ENCODE data around the gene ABCF1. TPM values are rescaled to one million over a fixed set of nuclear protein-coding genes. Genes with fewer than 3 reads are reported as not detected.

Gene ABCF1
- total RNA-seq, 1 experiment from 2014 or later, result 53.3 TPM

DNA sequence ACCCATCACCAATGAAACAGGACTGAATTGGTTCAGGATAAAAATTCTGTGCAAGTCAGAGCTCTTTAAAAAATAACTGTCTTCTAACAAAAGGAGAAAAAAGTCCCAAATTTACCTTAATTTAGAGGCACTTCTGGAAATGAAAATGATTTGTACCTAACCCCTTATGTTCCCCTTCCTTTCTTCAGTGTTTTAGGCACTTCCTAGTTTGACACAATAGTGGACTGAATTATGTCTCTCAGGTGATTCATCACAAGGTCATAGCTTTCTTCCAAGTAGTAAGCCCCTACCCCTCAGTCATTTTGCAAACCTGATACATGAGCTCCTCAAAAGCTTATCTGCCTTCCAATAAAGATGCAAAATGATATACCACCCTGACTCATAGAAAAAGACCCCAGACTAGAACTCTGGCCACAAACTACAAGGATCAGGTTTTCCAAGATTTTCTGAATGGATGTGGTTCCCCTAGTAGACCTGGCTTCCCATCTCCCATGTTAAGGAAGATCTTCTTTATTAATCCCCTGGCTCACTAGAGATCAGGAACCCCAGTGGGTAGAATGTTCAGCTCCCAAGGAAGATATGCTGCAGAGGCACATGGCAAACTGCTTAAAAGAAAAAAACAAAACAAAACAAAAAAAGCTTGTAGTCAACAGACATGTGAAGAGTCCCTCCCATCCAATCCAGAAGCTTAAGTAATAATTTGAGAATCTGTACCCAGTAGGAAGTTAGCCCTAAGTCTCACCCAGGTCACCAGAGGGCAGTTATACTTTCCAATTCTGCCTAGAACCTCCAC lies 42.2 kb downstream of the ABCF1 start:
- H3K27ac ChIP-seq (ENCODE audit: low read depth, low read length), result peak overlapping the region; percentile 2; the same call in 1 of the 2 replicates
- POLR2A ChIA-PET, result interaction anchor here (0.8 to 3.5 kb wide), 14 partner anchors 10 to 131 kb away, joined by 3 to 28 read pairs (median 4); partner anchors contain the start of genes ABCF1, GNL1, IER3 and MDC1
- CTCF ChIA-PET, result interaction anchor here (0.9 to 3.6 kb wide), 6 partner anchors 16 to 132 kb away, joined by 3 to 26 read pairs (median 6); partner anchors contain the start of gene DHX16

DNA sequence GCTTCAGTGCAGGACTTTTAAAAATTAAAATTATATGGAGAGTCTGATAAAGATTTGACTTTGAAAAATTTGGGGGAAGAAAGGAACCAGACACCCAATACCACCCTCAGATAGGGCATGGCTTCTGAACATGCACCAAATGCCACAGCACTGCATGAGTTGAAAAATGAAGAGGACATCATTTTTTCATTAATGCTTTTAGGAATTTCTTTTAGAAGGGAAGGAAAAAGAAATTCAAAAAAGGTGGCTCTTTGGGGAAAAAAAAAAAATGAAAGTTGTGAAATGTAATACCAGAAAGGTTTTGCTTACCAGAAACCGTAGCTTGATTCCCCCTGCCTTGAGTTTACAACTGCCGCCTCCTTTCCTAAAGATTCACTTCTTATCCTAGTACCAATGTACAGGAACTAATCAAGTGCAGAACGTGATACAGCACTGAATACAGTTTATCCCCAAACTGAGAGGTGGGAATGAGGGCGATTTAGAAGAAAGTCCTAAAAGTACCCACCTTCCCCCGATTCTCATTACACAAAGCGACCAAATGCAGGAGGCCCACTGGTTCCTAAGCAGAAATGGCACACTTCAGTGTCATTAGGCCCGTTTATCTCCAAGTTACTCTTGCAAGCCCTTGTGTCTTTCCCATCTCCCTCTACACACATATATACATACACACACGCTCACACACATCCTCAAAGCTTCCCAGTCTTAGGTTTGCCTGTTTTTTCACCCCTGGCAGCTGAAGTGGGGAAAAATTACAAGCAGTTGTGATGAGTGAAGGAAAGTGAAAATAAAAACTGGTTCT lies 43.0 kb downstream of the ABCF1 start:
- Histone ChIP-seq H2AFZ (ENCODE audit: low read depth, low read length, poor library complexity, severe bottlenecking) (no peak overlapping the region), H3K36me3 (ENCODE audit: control insufficient read depth in 1 of 2, insufficient read depth in 2 of 2, low read length in 2 of 2) (peaks cover 13 to 36% of the 10 kb centered on the region in 2 experiments), H4K20me1 (ENCODE audit: insufficient read depth) (no peaks in the 10 kb centered on the region; the same call in 1 of the 2 replicates), H3K4me1 (ENCODE audit: control insufficient read depth in 1 of 2, insufficient read depth in 2 of 2, low read length in 2 of 2) (peaks cover 10 to 37% of the 10 kb centered on the region in 2 experiments), H3K27me3 (ENCODE audit: insufficient read depth, low read length) (no peaks in the 10 kb centered on the region), H3K27ac (ENCODE audit: low read depth, low read length) (peak overlapping the region; percentile 87), H3K4me2 (ENCODE audit: low read length) (peak overlapping the region; percentile 87; the same call in 1 of the 2 replicates), H3K9ac (ENCODE audit: low read length) (peak overlapping the region; percentile 6; the same call in 1 of the 2 replicates), H3K79me2 (ENCODE audit: insufficient read depth, low read length) (peaks cover 79% of the 10 kb centered on the region), H3K4me3 (replicated peaks in 1 of 2; ENCODE audit: low read depth in 1 of 2, low read length in 2 of 2) (peak overlapping the region in 1 of 2 experiments; percentile 15; a peak in 2 of 4 replicates), H3K9me2 (ENCODE audit: insufficient read depth) (no peaks in the 10 kb centered on the region), H3K9me3 (ENCODE audit: control insufficient read depth in 1 of 2, insufficient read depth in 1 of 2, low read depth in 1 of 2, low read length in 2 of 2) (no peaks in the 10 kb centered on the region)
- RAD21 ChIA-PET (ENCODE audit: low non-redundant PET in 1 of 2, low total read pairs in 2 of 2, uncharacterized antibody in 2 of 2, unreplicated experiment in 2 of 2), result interaction anchor here in 1 of 2 experiments (0.7 to 1.0 kb wide), 2 partner anchors 18 to 117 kb away, joined by 3 read pairs; no protein-coding TSS in a partner anchor
- CTCF ChIA-PET, result interaction anchor here (1.3 to 3.6 kb wide), 2 partner anchors 117 to 132 kb away, joined by 5 to 26 read pairs; no protein-coding TSS in a partner anchor
- intact Hi-C loops (cut with micrococcal nuclease), result loop anchor here (5.0 to 10.0 kb wide), 2 partner anchors 132 to 201 kb away; no protein-coding TSS in a partner anchor
- ATAC-seq, result no peak
- no peak for DNase-seq (ENCODE audit: low read depth, low spot score)
- POLR2A ChIA-PET, result interaction anchor here (0.7 to 3.5 kb wide), 24 partner anchors 9 to 473 kb away, joined by 3 to 17 read pairs (median 6); partner anchors contain the start of genes ABCF1, ATAT1, GNL1 and MDC1
- BruUV-seq (replicated peaks), result no TSS peak
- TF ChIP-seq JUND (IDR thresholded peaks at IDR 0.05), result no peak
- TF ChIP-seq POLR2A (IDR thresholded peaks at IDR 0.05; ENCODE audit: borderline replicate concordance, extremely low read depth, insufficient read depth, insufficient read length), result no peak
- TF ChIP-seq SIN3A (IDR thresholded peaks at IDR 0.05; ENCODE audit: low read depth), result no peak
- no peak for TF ChIP-seq EGR1 (IDR thresholded peaks at IDR 0.05; ENCODE audit: low read depth)
- TF ChIP-seq RAD21 (IDR thresholded peaks at IDR 0.05; ENCODE audit: low read depth), result no peak
- TF ChIP-seq, protein P1, sequence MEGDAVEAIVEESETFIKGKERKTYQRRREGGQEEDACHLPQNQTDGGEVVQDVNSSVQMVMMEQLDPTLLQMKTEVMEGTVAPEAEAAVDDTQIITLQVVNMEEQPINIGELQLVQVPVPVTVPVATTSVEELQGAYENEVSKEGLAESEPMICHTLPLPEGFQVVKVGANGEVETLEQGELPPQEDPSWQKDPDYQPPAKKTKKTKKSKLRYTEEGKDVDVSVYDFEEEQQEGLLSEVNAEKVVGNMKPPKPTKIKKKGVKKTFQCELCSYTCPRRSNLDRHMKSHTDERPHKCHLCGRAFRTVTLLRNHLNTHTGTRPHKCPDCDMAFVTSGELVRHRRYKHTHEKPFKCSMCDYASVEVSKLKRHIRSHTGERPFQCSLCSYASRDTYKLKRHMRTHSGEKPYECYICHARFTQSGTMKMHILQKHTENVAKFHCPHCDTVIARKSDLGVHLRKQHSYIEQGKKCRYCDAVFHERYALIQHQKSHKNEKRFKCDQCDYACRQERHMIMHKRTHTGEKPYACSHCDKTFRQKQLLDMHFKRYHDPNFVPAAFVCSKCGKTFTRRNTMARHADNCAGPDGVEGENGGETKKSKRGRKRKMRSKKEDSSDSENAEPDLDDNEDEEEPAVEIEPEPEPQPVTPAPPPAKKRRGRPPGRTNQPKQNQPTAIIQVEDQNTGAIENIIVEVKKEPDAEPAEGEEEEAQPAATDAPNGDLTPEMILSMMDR (IDR thresholded peaks at IDR 0.05 in 2 of 3, conservative IDR thresholded peaks at IDR 0.05 in 1 of 3; ENCODE audit: borderline replicate concordance in 1 of 3, insufficient read depth in 1 of 3, low read depth in 2 of 3, low read length in 2 of 3), result no peak
- TF ChIP-seq CBX3 (IDR thresholded peaks at IDR 0.05; ENCODE audit: low read depth), result no peak
- TF ChIP-seq POLR2AphosphoS5 (IDR thresholded peaks at IDR 0.05; ENCODE audit: low read depth, low read length), result no peak; the same call in 1 of the 2 replicates
- TF ChIP-seq EZH2 (IDR thresholded peaks at IDR 0.05), result no peak
- no peak for TF ChIP-seq YY1 (IDR thresholded peaks at IDR 0.05; ENCODE audit: extremely low read depth, insufficient replicate concordance, low read depth, low read length)
- TF ChIP-seq ZFX (IDR thresholded peaks at IDR 0.05), result no peak
- no peak for TF ChIP-seq CEBPB (IDR thresholded peaks at IDR 0.05; ENCODE audit: low read depth)
- TF ChIP-seq, protein P2, sequence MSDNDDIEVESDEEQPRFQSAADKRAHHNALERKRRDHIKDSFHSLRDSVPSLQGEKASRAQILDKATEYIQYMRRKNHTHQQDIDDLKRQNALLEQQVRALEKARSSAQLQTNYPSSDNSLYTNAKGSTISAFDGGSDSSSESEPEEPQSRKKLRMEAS (IDR thresholded peaks at IDR 0.05), result no peak
- TF ChIP-seq FOSL1 (IDR thresholded peaks at IDR 0.05; ENCODE audit: low read depth), result no peak

More for the DNA sequence above, 42.2 kb downstream of the ABCF1 start:
- 0 out of 2 replicates have a peak overlapping the region, but pooled peaks have one; percentile 6 for H3K9ac ChIP-seq (ENCODE audit: low read length)
- H3K4me3 ChIP-seq (replicated peaks in 1 of 2; ENCODE audit: low read depth in 1 of 2, low read length in 2 of 2), result no peak overlapping the region
- no peaks in the 10 kb centered on the region for H3K9me3 ChIP-seq (ENCODE audit: control insufficient read depth in 1 of 2, insufficient read depth in 1 of 2, low read depth in 1 of 2, low read length in 2 of 2)
- H3K9me2 ChIP-seq (ENCODE audit: insufficient read depth), result no peaks in the 10 kb centered on the region
- DNase-seq (ENCODE audit: low read depth, low spot score) (no peak), ATAC-seq (no peak)
- BruUV-seq (replicated peaks), result no TSS peak
- RAD21 ChIA-PET (ENCODE audit: low non-redundant PET in 1 of 2, low total read pairs in 2 of 2, uncharacterized antibody in 2 of 2, unreplicated experiment in 2 of 2), result interaction anchor here in 1 of 2 experiments (1.0 kb wide), 1 partner anchor 117 kb away, joined by 3 read pairs; no protein-coding TSS in a partner anchor
- intact Hi-C loops (cut with micrococcal nuclease), result loop anchor here (5.0 to 10.0 kb wide), 2 partner anchors 131 to 201 kb away; no protein-coding TSS in a partner anchor
- no peaks in the 10 kb centered on the region for H3K27me3 ChIP-seq (ENCODE audit: insufficient read depth, low read length)
- TF ChIP-seq POLR2AphosphoS5 (IDR thresholded peaks at IDR 0.05; ENCODE audit: low read depth, low read length) (peak; percentile 19; the same call in 1 of the 2 replicates), EZH2phosphoT487 (IDR thresholded peaks at IDR 0.05; ENCODE audit: borderline replicate concordance) (no peak), POLR2A (IDR thresholded peaks at IDR 0.05; ENCODE audit: borderline replicate concordance, extremely low read depth, insufficient read depth, insufficient read length) (peak; percentile 60)
- peaks cover 20 to 40% of the 10 kb centered on the region in 2 experiments for H3K36me3 ChIP-seq (ENCODE audit: control insufficient read depth in 1 of 2, insufficient read depth in 2 of 2, low read length in 2 of 2)
- H3K4me1 ChIP-seq (ENCODE audit: control insufficient read depth in 1 of 2, insufficient read depth in 2 of 2, low read length in 2 of 2), result peaks cover 9 to 29% of the 10 kb centered on the region in 2 experiments
- peak overlapping the region; percentile 87; the same call in 1 of the 2 replicates for H3K4me2 ChIP-seq (ENCODE audit: low read length)
- H3K79me2 ChIP-seq (ENCODE audit: insufficient read depth, low read length), result peaks cover 79% of the 10 kb centered on the region
- no peak overlapping the region for H2AFZ ChIP-seq (ENCODE audit: low read depth, low read length, poor library complexity, severe bottlenecking)
- no peaks in the 10 kb centered on the region; the same call in 1 of the 2 replicates for H4K20me1 ChIP-seq (ENCODE audit: insufficient read depth)

All from HCT116 (cell line).